A172 (cell line): Measurements from ENCODE around the gene CLEC20A. TPM values are rescaled to one million over a fixed set of nuclear protein-coding genes. Genes with fewer than 3 reads are reported as not detected.

Experiments used
- DNase-seq: peaks from one replicate; pipeline ENCODE4 v3.0.0-alpha.2; 2015; ENCODE audit warnings: low spot score
- total RNA-seq: library from RNA; depleted of rRNA; stranded (reverse); fragments of >200 nt; shearing (Covaris generic); gene quantifications from 2 replicates; pipeline ENCODE4 v1.2.3, GENCODE V29; 2014

The CLEC20A gene
- total RNA-seq, 1 experiment from 2014 or later, result not detected

- no peak for DNase-seq
These were observed 3.5 kb upstream of the CLEC20A start for GRCh38 chr1:178500091-178500770.

GRCh38 chr1:178498896-178499675, 2.3 kb upstream of the CLEC20A start:
- no peak for DNase-seq

GRCh38 chr1:178497903-178498478, 1.2 kb upstream of the CLEC20A start:
- no peak for DNase-seq

GRCh38 chr1:178495741-178496409, 889 bp downstream of the CLEC20A start:
- DNase-seq, result no peak

GRCh38 chr1:178495158-178495557, 1.6 kb downstream of the CLEC20A start:
- no peak for DNase-seq

- DNase-seq, result no peak
These were observed 2.2 kb downstream of the CLEC20A start for GRCh38 chr1:178494569-178494971.

- no peak for DNase-seq
These were observed 3.4 kb downstream of the CLEC20A start for GRCh38 chr1:178493301-178493741.

GRCh38 chr1:178492341-178492740, 4.4 kb downstream of the CLEC20A start:
- no peak for DNase-seq

- no peak for DNase-seq
These were observed 5.0 kb downstream of the CLEC20A start for GRCh38 chr1:178491721-178492120.

GRCh38 chr1:178490967-178491366, 5.8 kb downstream of the CLEC20A start:
- DNase-seq, result no peak

GRCh38 chr1:178490136-178490535, 6.6 kb downstream of the CLEC20A start:
- no peak for DNase-seq

- DNase-seq, result no peak
These were observed 7.4 kb downstream of the CLEC20A start for GRCh38 chr1:178489399-178489798.

- no peak for DNase-seq
These were observed 8.4 kb downstream of the CLEC20A start for GRCh38 chr1:178488393-178488792.

GRCh38 chr1:178487070-178487615, 9.6 kb downstream of the CLEC20A start:
- DNase-seq, result no peak

- DNase-seq, result no peak
These were observed 10.4 kb downstream of the CLEC20A start for GRCh38 chr1:178486100-178487069.

GRCh38 chr1:178485541-178485981, 11.2 kb downstream of the CLEC20A start:
- DNase-seq, result no peak

GRCh38 chr1:178484698-178485225, 12.0 kb downstream of the CLEC20A start:
- DNase-seq, result no peak

- no peak for DNase-seq
These were observed 13.4 kb downstream of the CLEC20A start for GRCh38 chr1:178483251-178483957.

GRCh38 chr1:178477841-178478240, 18.9 kb downstream of the CLEC20A start:
- no peak for DNase-seq

- no peak for DNase-seq
These were observed 19.4 kb downstream of the CLEC20A start for GRCh38 chr1:178477373-178477772.
